Peyer's patch (tissue), 4 donors: ENCODE data around the gene CCNB3. TPM values are rescaled to one million over a fixed set of nuclear protein-coding genes. Genes with fewer than 3 reads are reported as not detected.

Experiments used
- DNase-seq, 3 donors: peaks; one replicate each; pipeline ENCODE4 v3.0.0-alpha.2; 2017 to 2019
- H3K27ac ChIP-seq, 4 donors: fragments of 200-600 bp; sonication (generic); one replicate each; pipeline ENCODE4 v1.5.1; 2016 to 2019
- H3K27me3 ChIP-seq, 2 donors: fragments of 200-600 bp; sonication (generic); one replicate each; pipeline ENCODE4 v1.5.1; 2019
- H3K36me3 ChIP-seq, 3 donors: fragments of 200-600 bp; sonication (generic); one replicate each; pipeline ENCODE4 v1.5.1; 2016 to 2019
- H3K4me1 ChIP-seq, 4 donors: fragments of 200-600 bp; sonication (generic); one replicate each; pipeline ENCODE4 v1.5.1; 2016 to 2019
- H3K4me3 ChIP-seq, 4 donors: fragments of 200-600 bp; sonication (generic); 1 replicate in 3 of 4; 2 replicates in 1 of 4; pipeline ENCODE4 v1.5.1; 2016 to 2019; ENCODE audit warnings: mild to moderate bottlenecking in 1 of 4
- H3K9me3 ChIP-seq, 4 donors: fragments of 200-600 bp; sonication (generic); one replicate each; pipeline ENCODE4 v1.5.1; 2016 to 2019; ENCODE audit warnings: mild to moderate bottlenecking in 1 of 4
- POLR2A ChIP-seq, 2 donors: fragments of 450-650 bp; IDR thresholded peaks; one replicate each; pipeline ENCODE4 v1.5.1; 2017; ENCODE audit warnings: antibody characterized with exemption in 2 of 2, mild to moderate bottlenecking in 2 of 2, moderate library complexity in 2 of 2
- total RNA-seq, 4 donors: library from RNA; depleted of rRNA; stranded (reverse); fragments of >200 nt; gene quantifications; one replicate each; pipeline ENCODE4 v1.1.0, GENCODE V29; 2016
- TF ChIP-seq, protein P1 (sequence below), 6 experiments: fragments of 450-650 bp in 4 of 6; fragments of 200-600 bp in 2 of 6; sonication (generic) in 1 of 6; IDR thresholded peaks; one replicate each; pipeline ENCODE4 v1.5.1; 2017 to 2019; ENCODE audit warnings: antibody characterized with exemption in 6 of 6, mild to moderate bottlenecking in 3 of 6, moderate library complexity in 1 of 6

Gene CCNB3, protein sequence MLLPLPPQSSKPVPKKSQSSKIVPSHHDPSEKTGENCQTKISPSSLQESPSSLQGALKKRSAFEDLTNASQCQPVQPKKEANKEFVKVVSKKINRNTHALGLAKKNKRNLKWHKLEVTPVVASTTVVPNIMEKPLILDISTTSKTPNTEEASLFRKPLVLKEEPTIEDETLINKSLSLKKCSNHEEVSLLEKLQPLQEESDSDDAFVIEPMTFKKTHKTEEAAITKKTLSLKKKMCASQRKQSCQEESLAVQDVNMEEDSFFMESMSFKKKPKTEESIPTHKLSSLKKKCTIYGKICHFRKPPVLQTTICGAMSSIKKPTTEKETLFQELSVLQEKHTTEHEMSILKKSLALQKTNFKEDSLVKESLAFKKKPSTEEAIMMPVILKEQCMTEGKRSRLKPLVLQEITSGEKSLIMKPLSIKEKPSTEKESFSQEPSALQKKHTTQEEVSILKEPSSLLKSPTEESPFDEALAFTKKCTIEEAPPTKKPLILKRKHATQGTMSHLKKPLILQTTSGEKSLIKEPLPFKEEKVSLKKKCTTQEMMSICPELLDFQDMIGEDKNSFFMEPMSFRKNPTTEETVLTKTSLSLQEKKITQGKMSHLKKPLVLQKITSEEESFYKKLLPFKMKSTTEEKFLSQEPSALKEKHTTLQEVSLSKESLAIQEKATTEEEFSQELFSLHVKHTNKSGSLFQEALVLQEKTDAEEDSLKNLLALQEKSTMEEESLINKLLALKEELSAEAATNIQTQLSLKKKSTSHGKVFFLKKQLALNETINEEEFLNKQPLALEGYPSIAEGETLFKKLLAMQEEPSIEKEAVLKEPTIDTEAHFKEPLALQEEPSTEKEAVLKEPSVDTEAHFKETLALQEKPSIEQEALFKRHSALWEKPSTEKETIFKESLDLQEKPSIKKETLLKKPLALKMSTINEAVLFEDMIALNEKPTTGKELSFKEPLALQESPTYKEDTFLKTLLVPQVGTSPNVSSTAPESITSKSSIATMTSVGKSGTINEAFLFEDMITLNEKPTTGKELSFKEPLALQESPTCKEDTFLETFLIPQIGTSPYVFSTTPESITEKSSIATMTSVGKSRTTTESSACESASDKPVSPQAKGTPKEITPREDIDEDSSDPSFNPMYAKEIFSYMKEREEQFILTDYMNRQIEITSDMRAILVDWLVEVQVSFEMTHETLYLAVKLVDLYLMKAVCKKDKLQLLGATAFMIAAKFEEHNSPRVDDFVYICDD (N-terminal part only)
- total RNA-seq: 1 to 10 TPM in 2 of 4 donors, under 1 TPM in 2; 0.53 to 2.5 (median 1.3) TPM

DNA sequence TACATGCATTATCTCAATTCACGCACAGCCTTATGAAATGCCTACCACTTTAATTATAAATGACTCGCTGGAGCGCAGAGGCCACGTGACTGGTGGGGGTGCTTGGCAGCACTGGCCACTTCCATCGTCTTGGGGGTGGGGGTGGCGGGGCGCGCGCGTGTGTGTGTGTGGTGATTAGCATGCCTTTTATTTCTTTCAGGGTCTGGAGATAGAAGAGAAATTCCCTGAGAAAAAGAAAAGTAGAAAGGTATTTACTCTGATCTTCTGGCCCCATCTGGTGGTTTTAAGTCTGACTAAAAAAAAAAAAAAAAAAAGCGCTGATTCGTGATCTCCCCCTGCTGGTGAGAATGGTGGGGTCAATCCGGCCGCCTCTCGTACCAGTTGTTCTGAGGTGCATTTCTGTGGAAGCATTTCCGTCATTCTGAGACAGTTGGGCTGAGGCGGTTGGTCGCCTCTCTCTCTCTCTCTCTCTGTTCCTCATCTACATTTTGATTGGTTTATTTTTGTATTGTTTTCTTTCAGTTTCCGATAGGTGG is at the start of gene CCNB3:
CCNB3 (plus strand) TSS at position 402 of the 536 bp plus-strand sequence. CDS start 80,399 bp downstream, outside the sequence.
- H3K27ac ChIP-seq: peak within 1 kb of the TSS in 2 of 4 donors; percentile 42 to 44
- DNase-seq: peak; percentile 72 to 87 (median 76)
- H3K4me1 ChIP-seq: no peaks in the 10 kb centered on the region
- H3K36me3 ChIP-seq: no peaks in the 10 kb centered on the region
- TF ChIP-seq, protein P1, sequence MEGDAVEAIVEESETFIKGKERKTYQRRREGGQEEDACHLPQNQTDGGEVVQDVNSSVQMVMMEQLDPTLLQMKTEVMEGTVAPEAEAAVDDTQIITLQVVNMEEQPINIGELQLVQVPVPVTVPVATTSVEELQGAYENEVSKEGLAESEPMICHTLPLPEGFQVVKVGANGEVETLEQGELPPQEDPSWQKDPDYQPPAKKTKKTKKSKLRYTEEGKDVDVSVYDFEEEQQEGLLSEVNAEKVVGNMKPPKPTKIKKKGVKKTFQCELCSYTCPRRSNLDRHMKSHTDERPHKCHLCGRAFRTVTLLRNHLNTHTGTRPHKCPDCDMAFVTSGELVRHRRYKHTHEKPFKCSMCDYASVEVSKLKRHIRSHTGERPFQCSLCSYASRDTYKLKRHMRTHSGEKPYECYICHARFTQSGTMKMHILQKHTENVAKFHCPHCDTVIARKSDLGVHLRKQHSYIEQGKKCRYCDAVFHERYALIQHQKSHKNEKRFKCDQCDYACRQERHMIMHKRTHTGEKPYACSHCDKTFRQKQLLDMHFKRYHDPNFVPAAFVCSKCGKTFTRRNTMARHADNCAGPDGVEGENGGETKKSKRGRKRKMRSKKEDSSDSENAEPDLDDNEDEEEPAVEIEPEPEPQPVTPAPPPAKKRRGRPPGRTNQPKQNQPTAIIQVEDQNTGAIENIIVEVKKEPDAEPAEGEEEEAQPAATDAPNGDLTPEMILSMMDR (IDR thresholded peaks at IDR 0.05): peak; percentile 19 to 63 (median 58)
- TF ChIP-seq POLR2A (IDR thresholded peaks at IDR 0.05): peak in 1 of 2 donors; percentile 26
- H3K9me3 ChIP-seq: no peaks in the 10 kb centered on the region
- H3K27me3 ChIP-seq: no peaks in the 10 kb centered on the region
- H3K4me3 ChIP-seq: peak within 1 kb of the TSS; percentile 15 to 47 (median 32)

DNA sequence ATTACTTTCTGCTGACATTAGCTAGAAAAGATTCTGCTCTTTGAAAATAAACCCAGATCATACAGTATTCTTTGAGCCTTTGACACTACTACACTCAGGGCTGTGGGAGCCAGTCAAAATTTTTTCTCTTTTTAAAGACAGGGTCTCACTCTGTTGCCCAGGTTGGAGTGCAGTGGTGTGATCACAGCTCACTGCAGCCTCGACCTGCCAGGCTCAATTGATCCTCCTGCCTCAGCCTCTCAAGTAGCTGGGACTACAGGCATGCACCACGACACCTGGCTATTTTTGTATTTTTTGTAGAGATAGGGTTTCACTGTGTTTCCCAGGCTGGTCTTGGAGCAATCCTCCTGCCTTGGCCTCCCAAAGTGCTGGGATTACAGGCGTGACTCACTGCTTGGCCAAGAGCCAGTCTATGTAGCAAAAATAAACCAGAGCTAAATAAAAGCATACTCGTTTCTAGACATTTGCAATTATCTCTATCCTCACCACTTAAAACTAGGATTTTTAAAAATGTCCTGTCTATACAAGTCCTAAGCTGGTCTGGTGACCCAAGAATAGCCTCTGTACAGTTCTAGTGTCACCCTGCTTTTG is 46.9 kb upstream of the CCNB3 start:
- H3K4me3 ChIP-seq: no peak overlapping the region
- no peak overlapping the region for H3K27ac ChIP-seq
- peak in 2 of 3 donors; percentile 48 to 61 for DNase-seq
- no peaks in the 10 kb centered on the region for H3K36me3 ChIP-seq
- H3K27me3 ChIP-seq: no peaks in the 10 kb centered on the region
- H3K4me1 ChIP-seq: no peaks in the 10 kb centered on the region
- TF ChIP-seq, protein P1 (IDR thresholded peaks at IDR 0.05): no peak
- no peak for TF ChIP-seq POLR2A (IDR thresholded peaks at IDR 0.05)
- no peaks in the 10 kb centered on the region for H3K9me3 ChIP-seq

DNA sequence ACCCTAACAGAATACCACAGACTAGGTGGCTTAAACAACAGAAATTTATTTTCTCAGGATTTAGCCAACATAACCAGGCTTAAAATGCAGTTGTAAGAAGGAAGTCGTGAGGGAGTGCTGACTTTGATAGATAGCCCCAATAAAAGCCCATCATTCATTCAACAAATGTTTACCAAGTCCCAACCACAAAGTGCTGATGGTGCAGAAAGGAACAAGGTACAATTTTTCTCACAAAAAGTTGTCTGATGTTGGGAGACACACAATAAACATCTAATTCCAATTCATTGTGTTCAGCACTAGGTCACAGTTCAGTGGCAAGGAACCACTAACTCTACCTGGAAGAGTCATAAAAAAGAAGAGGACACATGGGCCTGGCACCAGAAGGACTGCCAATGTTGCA is 46.0 kb upstream of the CCNB3 start:
- Histone ChIP-seq H3K36me3 (no peaks in the 10 kb centered on the region), H3K4me1 (no peaks in the 10 kb centered on the region), H3K4me3 (no peak overlapping the region), H3K27me3 (no peaks in the 10 kb centered on the region), H3K27ac (no peak overlapping the region), H3K9me3 (no peaks in the 10 kb centered on the region)
- DNase-seq: no peak
- TF ChIP-seq, protein P1 (IDR thresholded peaks at IDR 0.05): no peak
- no peak for TF ChIP-seq POLR2A (IDR thresholded peaks at IDR 0.05)

DNA sequence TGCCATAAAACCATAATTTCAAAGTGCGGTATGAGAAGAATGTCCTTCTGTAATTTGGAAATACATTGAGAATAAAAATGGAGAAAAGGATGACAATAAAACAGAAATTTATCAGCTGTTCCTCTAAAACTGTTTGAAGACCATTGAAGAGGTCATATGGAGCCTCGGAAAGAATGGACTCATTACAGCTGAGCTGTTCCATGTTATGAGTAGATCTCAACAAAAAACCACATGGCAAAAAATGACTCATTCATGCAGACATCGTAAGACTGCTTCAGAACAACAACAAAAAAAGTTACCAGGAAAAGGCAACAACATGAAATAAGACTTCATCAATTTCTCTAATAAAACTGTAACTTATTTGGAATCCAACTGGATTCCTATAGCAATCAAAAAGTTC is 43.4 kb upstream of the CCNB3 start:
- no peaks in the 10 kb centered on the region for H3K4me1 ChIP-seq
- no peaks in the 10 kb centered on the region for H3K27me3 ChIP-seq
- no peak for DNase-seq
- H3K36me3 ChIP-seq: no peaks in the 10 kb centered on the region
- H3K9me3 ChIP-seq: no peaks in the 10 kb centered on the region
- H3K27ac ChIP-seq: no peak overlapping the region
- no peak for TF ChIP-seq POLR2A (IDR thresholded peaks at IDR 0.05)
- TF ChIP-seq, protein P1 (IDR thresholded peaks at IDR 0.05): no peak
- H3K4me3 ChIP-seq: no peak overlapping the region
